ENCODE results near the gene ZNF24.

Gene ZNF24

GRCh38 chr18:35379421-35379820 lies 35.2 kb upstream of the ZNF24 start:
- Histone ChIP-seq H3K9me3 (ENCODE audit: low read depth, low read length) (no peaks in the 10 kb centered on the region), H3K9ac (ENCODE audit: insufficient read length) (no peak overlapping the region), H3K27ac (no peak overlapping the region), H3K4me3 (no peak overlapping the region), H3K36me3 (ENCODE audit: insufficient read depth, low read length) (no peaks in the 10 kb centered on the region)
- no peak for TF ChIP-seq POLR2AphosphoS5 (IDR thresholded peaks at IDR 0.05; ENCODE audit: borderline replicate concordance, low read depth, low read length)
- no peak for TF ChIP-seq FOXP2 (optimal IDR thresholded peaks at IDR 0.05; ENCODE audit: control extremely low read depth, extremely low read length, insufficient read depth)
- no peak for TF ChIP-seq EZH2 (IDR thresholded peaks at IDR 0.05)
- no peak for DNase-seq (ENCODE audit: low read depth, low spot score)

GRCh38 chr18:35378574-35378896 lies 34.3 kb upstream of the ZNF24 start:
- no peaks in the 10 kb centered on the region for H3K36me3 ChIP-seq (ENCODE audit: insufficient read depth, low read length)
- H3K27ac ChIP-seq = no peak overlapping the region
- no peaks in the 10 kb centered on the region for H3K9me3 ChIP-seq (ENCODE audit: low read depth, low read length)
- no peak overlapping the region for H3K4me3 ChIP-seq
- TF ChIP-seq EZH2 (IDR thresholded peaks at IDR 0.05) = no peak
- no peak for TF ChIP-seq FOXP2 (optimal IDR thresholded peaks at IDR 0.05; ENCODE audit: control extremely low read depth, extremely low read length, insufficient read depth)
- no peak for TF ChIP-seq POLR2AphosphoS5 (IDR thresholded peaks at IDR 0.05; ENCODE audit: borderline replicate concordance, low read depth, low read length)
- H3K9ac ChIP-seq (ENCODE audit: insufficient read length) = no peak overlapping the region
- no peak for DNase-seq (ENCODE audit: low read depth, low spot score)

DNA sequence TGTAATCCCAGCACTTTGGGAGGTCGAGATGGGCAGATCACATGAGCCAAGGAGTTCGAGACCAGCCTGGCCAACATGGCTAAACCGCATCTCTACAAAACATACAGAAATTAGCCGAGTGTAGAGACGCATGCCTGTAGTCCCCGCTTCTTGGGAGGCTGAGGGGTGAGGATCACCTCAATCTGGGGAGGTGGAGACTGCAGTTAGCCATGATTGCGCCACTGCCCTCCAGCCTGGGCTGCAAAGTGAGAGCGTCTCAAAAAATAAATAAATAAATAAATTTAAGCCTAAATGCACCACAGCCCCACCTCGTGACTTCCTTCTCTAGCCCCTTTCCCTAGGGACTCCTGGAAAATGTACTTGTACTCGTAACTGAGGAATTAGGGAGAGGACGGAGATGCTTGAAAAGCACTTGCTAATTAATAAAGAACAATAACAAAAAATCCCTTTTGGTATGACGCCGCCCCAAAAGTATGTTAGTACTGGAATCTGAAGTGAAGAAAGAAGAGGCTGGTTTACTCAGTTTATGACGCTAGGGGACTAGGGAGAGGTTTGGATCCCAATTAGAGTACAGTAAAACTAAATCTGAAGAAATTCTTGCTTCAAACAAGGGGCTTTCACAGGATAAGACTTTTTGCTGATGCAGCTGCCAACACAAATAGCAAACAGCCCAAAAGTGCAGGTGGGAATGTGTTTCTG lies 33.8 kb upstream of the ZNF24 start:
- Histone ChIP-seq H3K9ac (ENCODE audit: insufficient read length) (no peak overlapping the region), H3K36me3 (ENCODE audit: insufficient read depth, low read length) (no peaks in the 10 kb centered on the region), H3K9me3 (ENCODE audit: low read depth, low read length) (no peaks in the 10 kb centered on the region), H3K4me3 (no peak overlapping the region), H3K27ac (no peak overlapping the region)
- DNase-seq (ENCODE audit: low read depth, low spot score) = no peak
- TF ChIP-seq FOXP2 (optimal IDR thresholded peaks at IDR 0.05; ENCODE audit: control extremely low read depth, extremely low read length, insufficient read depth) (no peak), POLR2AphosphoS5 (IDR thresholded peaks at IDR 0.05; ENCODE audit: borderline replicate concordance, low read depth, low read length) (no peak), EZH2 (IDR thresholded peaks at IDR 0.05) (no peak)

DNA sequence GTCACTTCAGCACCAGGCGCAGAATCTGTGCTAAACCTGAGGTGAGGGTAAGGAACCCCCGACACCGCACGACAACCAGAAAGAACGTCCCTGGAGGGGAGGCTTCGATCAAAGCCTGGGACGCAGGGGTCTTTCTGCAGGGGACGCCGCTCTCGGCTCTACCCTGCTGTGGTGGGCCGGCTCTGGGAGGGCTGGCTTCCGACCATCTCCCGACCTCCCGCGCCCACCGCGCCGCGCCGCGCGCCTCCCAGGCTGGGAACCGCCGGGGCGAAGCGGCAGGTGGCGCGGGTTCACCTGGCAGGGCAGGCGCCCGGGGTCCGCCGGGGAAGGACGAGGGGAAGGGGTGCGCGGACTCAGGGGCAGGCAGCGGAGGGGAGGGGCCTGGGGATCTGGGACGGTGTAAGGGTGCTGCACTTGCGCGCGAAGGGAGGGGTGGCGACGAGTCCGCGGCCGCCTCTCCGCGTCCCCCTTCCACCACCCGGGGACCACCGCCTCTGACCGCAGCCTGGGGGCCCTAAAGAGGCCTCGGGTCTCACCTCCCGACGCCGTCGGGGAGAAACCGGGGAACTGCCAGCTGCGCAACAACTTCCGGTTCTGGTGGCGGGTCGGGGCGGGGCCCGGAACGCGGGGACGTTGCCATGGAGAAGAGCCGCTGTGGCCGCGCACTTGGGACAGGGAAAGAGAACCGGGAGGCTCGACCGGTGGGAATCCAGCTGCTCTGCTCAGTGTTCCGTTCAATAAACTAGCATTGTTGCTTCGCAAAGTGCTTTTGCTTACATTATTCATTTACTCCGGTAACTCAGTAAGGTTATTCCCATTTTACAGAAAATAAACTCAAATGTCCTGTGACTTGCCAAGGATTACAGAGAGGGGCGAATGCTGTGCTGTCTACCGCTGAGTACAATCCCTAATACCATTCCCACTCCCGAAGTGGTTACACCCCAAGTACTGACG lies 32.8 kb upstream of the ZNF24 start, which contains the start of gene ZNF396:
TSS of gene ZNF396 (minus strand) at position 596 of the 954 bp plus-strand sequence. CDS start 3,045 bp downstream, outside the sequence.
- Histone ChIP-seq H3K27ac (no peak within 1 kb of the TSS), H3K4me3 (peak within 1 kb of the TSS; percentile 88), H3K9ac (ENCODE audit: insufficient read length) (peak within 1 kb of the TSS; percentile 65), H3K36me3 (ENCODE audit: insufficient read depth, low read length) (no peaks in the 10 kb centered on the region), H3K9me3 (ENCODE audit: low read depth, low read length) (no peaks in the 10 kb centered on the region)
- peak; percentile 53 for TF ChIP-seq POLR2AphosphoS5 (IDR thresholded peaks at IDR 0.05; ENCODE audit: borderline replicate concordance, low read depth, low read length)
- no peak for TF ChIP-seq EZH2 (IDR thresholded peaks at IDR 0.05)
- DNase-seq (ENCODE audit: low read depth, low spot score) = no peak

- Histone ChIP-seq H3K4me3 (peak overlapping the region; percentile 88), H3K27ac (no peak overlapping the region), H3K9me3 (ENCODE audit: low read depth, low read length) (no peaks in the 10 kb centered on the region), H3K9ac (ENCODE audit: insufficient read length) (peak overlapping the region; percentile 65), H3K36me3 (ENCODE audit: insufficient read depth, low read length) (no peaks in the 10 kb centered on the region)
- no peak for DNase-seq (ENCODE audit: low read depth, low spot score)
- TF ChIP-seq FOXP2 (optimal IDR thresholded peaks at IDR 0.05; ENCODE audit: control extremely low read depth, extremely low read length, insufficient read depth) = no peak
- TF ChIP-seq POLR2AphosphoS5 (IDR thresholded peaks at IDR 0.05; ENCODE audit: borderline replicate concordance, low read depth, low read length) = no peak
- TF ChIP-seq EZH2 (IDR thresholded peaks at IDR 0.05) = no peak
These were observed 32.1 kb upstream of the ZNF24 start for GRCh38 chr18:35376393-35376741.

DNA sequence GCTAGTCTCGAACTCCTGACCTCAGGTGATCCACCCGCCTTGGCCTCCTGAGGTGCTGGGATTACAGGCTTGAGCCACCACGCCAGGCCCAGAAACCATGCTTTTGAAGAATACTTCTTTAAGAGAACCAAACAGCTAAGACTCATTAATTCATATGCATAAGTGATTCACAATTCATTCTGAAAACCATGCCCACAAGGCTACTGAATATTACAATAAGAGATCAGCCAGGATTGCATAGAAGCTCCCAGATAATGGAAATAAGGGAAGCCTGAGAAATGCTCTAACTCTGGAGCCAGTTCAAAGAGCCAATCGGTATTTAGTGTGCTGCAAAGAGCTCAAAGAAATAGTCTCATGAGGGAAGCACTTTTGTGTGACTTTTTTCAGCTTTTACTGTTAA lies 30.5 kb upstream of the ZNF24 start:
- no peak for TF ChIP-seq EZH2 (IDR thresholded peaks at IDR 0.05)
- TF ChIP-seq FOXP2 (optimal IDR thresholded peaks at IDR 0.05; ENCODE audit: control extremely low read depth, extremely low read length, insufficient read depth) = no peak
- no peak for TF ChIP-seq POLR2AphosphoS5 (IDR thresholded peaks at IDR 0.05; ENCODE audit: borderline replicate concordance, low read depth, low read length)
- no peak overlapping the region for H3K4me3 ChIP-seq

DNA sequence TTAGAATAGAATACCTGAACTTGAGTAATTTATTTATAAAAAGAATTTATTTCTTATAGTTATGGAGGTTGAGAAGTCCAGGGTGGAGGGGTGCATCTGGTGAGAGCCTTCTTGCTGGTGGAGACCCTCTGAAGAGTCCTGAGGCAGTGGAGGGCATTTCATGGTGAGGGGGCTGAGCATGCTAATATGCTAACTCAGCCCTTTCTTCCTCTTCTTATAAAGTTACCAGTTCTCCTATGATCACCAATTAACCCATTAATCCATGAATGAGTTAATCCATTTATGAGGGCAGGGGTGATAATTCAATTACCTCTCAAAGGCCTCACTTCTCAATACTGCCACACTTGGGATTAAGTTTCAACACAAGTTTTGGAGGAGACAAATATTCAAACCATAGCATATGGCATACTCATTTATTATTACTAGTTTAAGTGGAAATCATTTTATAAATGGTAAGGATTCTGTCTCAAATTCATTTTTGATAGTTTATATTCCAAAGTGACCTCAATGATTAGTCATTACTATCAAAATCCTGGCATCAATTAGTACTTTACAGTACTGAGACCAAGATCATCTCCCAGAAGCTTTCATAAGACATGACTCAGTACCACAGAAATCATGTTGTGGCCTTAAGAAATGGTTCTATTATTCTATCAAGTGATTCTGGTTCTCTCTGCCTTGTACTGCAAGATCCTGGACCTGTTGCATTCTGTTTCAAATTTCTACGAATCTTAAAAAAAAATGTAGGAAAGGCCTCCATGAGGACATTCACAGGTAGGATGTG lies 27.4 kb upstream of the ZNF24 start:
- Histone ChIP-seq H3K4me3 (no peak overlapping the region), H3K9ac (ENCODE audit: insufficient read length) (no peak overlapping the region), H3K27ac (no peak overlapping the region), H3K9me3 (ENCODE audit: low read depth, low read length) (no peaks in the 10 kb centered on the region), H3K36me3 (ENCODE audit: insufficient read depth, low read length) (no peaks in the 10 kb centered on the region)
- DNase-seq (ENCODE audit: low read depth, low spot score) = no peak
- TF ChIP-seq FOXP2 (optimal IDR thresholded peaks at IDR 0.05; ENCODE audit: control extremely low read depth, extremely low read length, insufficient read depth) = no peak
- TF ChIP-seq POLR2AphosphoS5 (IDR thresholded peaks at IDR 0.05; ENCODE audit: borderline replicate concordance, low read depth, low read length) = no peak
- no peak for TF ChIP-seq EZH2 (IDR thresholded peaks at IDR 0.05)

More for the DNA sequence above, 30.5 kb upstream of the ZNF24 start:
- no peaks in the 10 kb centered on the region for H3K9me3 ChIP-seq (ENCODE audit: low read depth, low read length)
- no peak overlapping the region for H3K9ac ChIP-seq (ENCODE audit: insufficient read length)
- no peak for DNase-seq (ENCODE audit: low read depth, low spot score)
- no peak overlapping the region for H3K27ac ChIP-seq
- no peaks in the 10 kb centered on the region for H3K36me3 ChIP-seq (ENCODE audit: insufficient read depth, low read length)

- Histone ChIP-seq H3K27ac (no peak overlapping the region), H3K9ac (ENCODE audit: insufficient read length) (no peak overlapping the region), H3K4me3 (no peak overlapping the region), H3K36me3 (ENCODE audit: insufficient read depth, low read length) (no peaks in the 10 kb centered on the region), H3K9me3 (ENCODE audit: low read depth, low read length) (no peaks in the 10 kb centered on the region)
- DNase-seq (ENCODE audit: low read depth, low spot score) = no peak
- TF ChIP-seq POLR2AphosphoS5 (IDR thresholded peaks at IDR 0.05; ENCODE audit: borderline replicate concordance, low read depth, low read length) = no peak
- no peak for TF ChIP-seq EZH2 (IDR thresholded peaks at IDR 0.05)
- TF ChIP-seq FOXP2 (optimal IDR thresholded peaks at IDR 0.05; ENCODE audit: control extremely low read depth, extremely low read length, insufficient read depth) = no peak
These were observed 24.9 kb upstream of the ZNF24 start for GRCh38 chr18:35369126-35369525.

All from SK-N-MC (cell line).